Progenitor cell of endocrine pancreas (in vitro differentiated cells): ENCODE data around the gene SLC16A1. TPM values are rescaled to one million over a fixed set of nuclear protein-coding genes. Genes with fewer than 3 reads are reported as not detected.

ENCODE experiments used
- DNase-seq: peaks from one replicate; pipeline ENCODE4 v3.0.0; 2021; ENCODE audit warnings: low spot score; ENCODE audit not compliant: unreplicated experiment
- H3K27ac Mint-ChIP-seq: 2 replicates; pipeline ENCODE4 v1.8.0; 2021; ENCODE audit warnings: mild to moderate bottlenecking, moderate library complexity, mixed read lengths
- H3K27me3 Mint-ChIP-seq: 2 replicates; pipeline ENCODE4 v1.8.0; 2021; ENCODE audit warnings: mixed read lengths
- H3K36me3 Mint-ChIP-seq: 2 replicates; pipeline ENCODE4 v1.8.0; 2022; ENCODE audit warnings: mixed read lengths; ENCODE audit not compliant: insufficient read depth
- H3K4me1 Mint-ChIP-seq: 2 replicates; pipeline ENCODE4 v1.8.0; 2021; ENCODE audit warnings: low read depth, mixed read lengths
- H3K4me3 Mint-ChIP-seq: 2 replicates; pipeline ENCODE4 v1.8.0; 2021; ENCODE audit warnings: low read depth, mild to moderate bottlenecking, moderate library complexity, mixed read lengths
- H3K9me3 Mint-ChIP-seq: 2 replicates; pipeline ENCODE4 v1.8.0; 2021; ENCODE audit warnings: low read depth, mixed read lengths
- total RNA-seq: library from RNA; stranded (reverse); gene quantifications from 2 replicates; pipeline ENCODE4 v1.2.1, GENCODE V29; 2021
- TF ChIP-seq, protein P1 (sequence below): fragments of 200-600 bp; sonication (generic); IDR thresholded peaks from one replicate; pipeline ENCODE4 v1.5.0; 2021; ENCODE audit warnings: antibody characterized with exemption, mild to moderate bottlenecking; ENCODE audit not compliant: unreplicated experiment

The SLC16A1 gene
- total RNA-seq, 1 donor from 2014 or later: 65.0 TPM

DNA sequence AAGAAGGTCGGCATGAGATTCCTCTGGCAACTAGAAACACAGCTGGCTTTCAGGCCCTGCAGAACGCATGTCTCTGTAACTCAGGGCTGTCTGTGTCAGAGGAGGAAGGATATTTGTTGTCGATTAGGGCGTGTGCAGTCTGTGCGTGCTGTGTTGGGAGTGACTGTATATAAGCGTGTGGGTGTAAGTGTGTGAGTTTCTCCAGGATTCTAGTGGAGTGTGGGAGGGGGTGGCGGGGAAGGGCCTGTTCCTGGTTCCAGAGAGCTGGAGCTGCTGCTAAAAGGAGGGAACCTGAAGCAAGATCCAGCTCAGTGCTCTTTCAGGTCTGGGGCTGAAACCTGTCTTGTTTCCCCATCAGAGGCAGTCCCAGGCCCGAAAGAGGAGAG lies 74.3 kb downstream of the SLC16A1 start:
- TF ChIP-seq, protein P1, sequence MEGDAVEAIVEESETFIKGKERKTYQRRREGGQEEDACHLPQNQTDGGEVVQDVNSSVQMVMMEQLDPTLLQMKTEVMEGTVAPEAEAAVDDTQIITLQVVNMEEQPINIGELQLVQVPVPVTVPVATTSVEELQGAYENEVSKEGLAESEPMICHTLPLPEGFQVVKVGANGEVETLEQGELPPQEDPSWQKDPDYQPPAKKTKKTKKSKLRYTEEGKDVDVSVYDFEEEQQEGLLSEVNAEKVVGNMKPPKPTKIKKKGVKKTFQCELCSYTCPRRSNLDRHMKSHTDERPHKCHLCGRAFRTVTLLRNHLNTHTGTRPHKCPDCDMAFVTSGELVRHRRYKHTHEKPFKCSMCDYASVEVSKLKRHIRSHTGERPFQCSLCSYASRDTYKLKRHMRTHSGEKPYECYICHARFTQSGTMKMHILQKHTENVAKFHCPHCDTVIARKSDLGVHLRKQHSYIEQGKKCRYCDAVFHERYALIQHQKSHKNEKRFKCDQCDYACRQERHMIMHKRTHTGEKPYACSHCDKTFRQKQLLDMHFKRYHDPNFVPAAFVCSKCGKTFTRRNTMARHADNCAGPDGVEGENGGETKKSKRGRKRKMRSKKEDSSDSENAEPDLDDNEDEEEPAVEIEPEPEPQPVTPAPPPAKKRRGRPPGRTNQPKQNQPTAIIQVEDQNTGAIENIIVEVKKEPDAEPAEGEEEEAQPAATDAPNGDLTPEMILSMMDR: no peak
- H3K4me3 Mint-ChIP-seq: no peak overlapping the region
- H3K4me1 Mint-ChIP-seq: no peaks in the 10 kb centered on the region
- H3K27me3 Mint-ChIP-seq: no peaks in the 10 kb centered on the region
- H3K27ac Mint-ChIP-seq: peak overlapping the region; percentile 65
- DNase-seq: no peak
- H3K36me3 Mint-ChIP-seq: no peaks in the 10 kb centered on the region
- no peaks in the 10 kb centered on the region for H3K9me3 Mint-ChIP-seq

GRCh38 chr1:112879834-112880233 lies 76.2 kb downstream of the SLC16A1 start:
- DNase-seq: no peak
- Mint-ChIP-seq H3K36me3 (no peaks in the 10 kb centered on the region), H3K4me3 (no peak overlapping the region), H3K9me3 (no peaks in the 10 kb centered on the region), H3K4me1 (no peaks in the 10 kb centered on the region), H3K27ac (no peak overlapping the region), H3K27me3 (no peaks in the 10 kb centered on the region)
- TF ChIP-seq, protein P1: no peak

GRCh38 chr1:112878321-112878720 lies 77.7 kb downstream of the SLC16A1 start:
- TF ChIP-seq, protein P1: no peak
- no peak for DNase-seq
- Mint-ChIP-seq H3K27me3 (no peaks in the 10 kb centered on the region), H3K36me3 (no peaks in the 10 kb centered on the region), H3K4me1 (peaks cover under 1% of the 10 kb centered on the region), H3K27ac (no peak overlapping the region), H3K9me3 (no peaks in the 10 kb centered on the region), H3K4me3 (no peak overlapping the region)

DNA sequence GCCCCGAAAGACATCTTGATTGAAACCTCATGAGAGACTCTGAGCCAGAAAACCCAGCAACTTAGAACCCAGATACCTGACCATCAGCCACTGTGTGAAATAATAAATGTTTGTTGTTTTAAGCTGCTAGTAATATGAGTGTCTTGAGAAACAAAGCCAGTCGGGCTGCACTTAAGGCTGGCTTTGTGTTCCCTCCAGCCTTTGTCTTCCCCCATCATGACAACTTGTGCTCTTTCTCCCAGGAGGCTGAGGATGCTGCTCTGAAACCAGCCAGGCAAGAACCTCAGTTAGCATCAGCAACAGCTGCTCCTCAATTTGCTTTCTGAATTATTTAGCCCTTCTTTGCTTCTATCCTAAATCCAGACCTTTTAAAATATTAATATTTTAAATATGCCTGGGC lies 78.2 kb downstream of the SLC16A1 start:
- H3K27me3 Mint-ChIP-seq: no peaks in the 10 kb centered on the region
- H3K36me3 Mint-ChIP-seq: no peaks in the 10 kb centered on the region
- no peak overlapping the region for H3K27ac Mint-ChIP-seq
- TF ChIP-seq, protein P1: no peak
- H3K4me1 Mint-ChIP-seq: peaks cover 6% of the 10 kb centered on the region
- H3K9me3 Mint-ChIP-seq: no peaks in the 10 kb centered on the region
- no peak for DNase-seq
- H3K4me3 Mint-ChIP-seq: no peak overlapping the region

DNA sequence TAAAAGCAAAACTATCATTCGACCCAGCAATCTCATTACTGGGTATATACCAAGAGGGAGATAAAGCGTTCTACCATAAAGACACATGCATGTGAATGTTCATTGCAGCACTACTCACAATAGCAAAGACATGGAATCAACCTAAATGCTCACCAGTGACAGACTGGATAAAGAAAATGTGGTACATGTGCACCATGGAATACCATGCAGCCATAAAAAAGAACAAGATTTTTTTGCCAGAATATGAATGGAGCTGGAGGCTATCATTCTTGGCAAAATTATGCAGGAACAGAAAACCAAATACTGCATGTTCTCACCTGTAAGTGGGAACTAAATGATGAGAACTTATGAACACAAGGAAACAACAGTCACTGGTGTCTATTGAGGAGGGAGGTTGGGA lies 79.7 kb downstream of the SLC16A1 start:
- Mint-ChIP-seq H3K27ac (no peak overlapping the region), H3K4me1 (peaks cover 12% of the 10 kb centered on the region), H3K4me3 (no peak overlapping the region), H3K27me3 (no peaks in the 10 kb centered on the region), H3K9me3 (no peaks in the 10 kb centered on the region), H3K36me3 (no peaks in the 10 kb centered on the region)
- no peak for DNase-seq
- TF ChIP-seq, protein P1: no peak
